Measurements from ENCODE around the gene AKAP13.
A peak's percentile ranks its signal among the peaks of the same experiment; 100 is the strongest.

AKAP13 gene

GRCh38 chr15:85748176-85748575 is 367.8 kb downstream of the AKAP13 start:
- no peak for DNase-seq

DNA sequence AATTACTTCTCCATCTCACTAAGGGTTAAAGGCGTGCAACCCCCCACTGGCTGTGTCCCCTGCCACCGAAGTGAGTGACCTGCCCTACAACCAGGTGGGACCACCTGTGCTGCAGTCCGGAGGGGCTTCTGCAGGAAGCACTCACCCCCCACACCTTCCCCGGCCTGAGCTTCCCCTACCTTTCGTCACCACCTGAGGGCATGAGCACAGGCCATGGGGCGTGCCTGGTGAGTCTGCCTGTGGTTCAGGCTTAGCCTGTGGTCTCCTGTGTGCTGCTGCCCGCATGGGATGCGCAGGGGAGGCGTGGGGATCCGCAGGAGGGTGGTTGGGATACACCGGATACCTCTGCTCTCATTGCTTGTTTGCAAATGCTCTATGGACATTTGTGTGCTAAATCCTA is 368.3 kb downstream of the AKAP13 start:
- DNase-seq = no peak

GRCh38 chr15:85749261-85750151 is 369.1 kb downstream of the AKAP13 start:
- DNase-seq = peak; percentile 6

DNA sequence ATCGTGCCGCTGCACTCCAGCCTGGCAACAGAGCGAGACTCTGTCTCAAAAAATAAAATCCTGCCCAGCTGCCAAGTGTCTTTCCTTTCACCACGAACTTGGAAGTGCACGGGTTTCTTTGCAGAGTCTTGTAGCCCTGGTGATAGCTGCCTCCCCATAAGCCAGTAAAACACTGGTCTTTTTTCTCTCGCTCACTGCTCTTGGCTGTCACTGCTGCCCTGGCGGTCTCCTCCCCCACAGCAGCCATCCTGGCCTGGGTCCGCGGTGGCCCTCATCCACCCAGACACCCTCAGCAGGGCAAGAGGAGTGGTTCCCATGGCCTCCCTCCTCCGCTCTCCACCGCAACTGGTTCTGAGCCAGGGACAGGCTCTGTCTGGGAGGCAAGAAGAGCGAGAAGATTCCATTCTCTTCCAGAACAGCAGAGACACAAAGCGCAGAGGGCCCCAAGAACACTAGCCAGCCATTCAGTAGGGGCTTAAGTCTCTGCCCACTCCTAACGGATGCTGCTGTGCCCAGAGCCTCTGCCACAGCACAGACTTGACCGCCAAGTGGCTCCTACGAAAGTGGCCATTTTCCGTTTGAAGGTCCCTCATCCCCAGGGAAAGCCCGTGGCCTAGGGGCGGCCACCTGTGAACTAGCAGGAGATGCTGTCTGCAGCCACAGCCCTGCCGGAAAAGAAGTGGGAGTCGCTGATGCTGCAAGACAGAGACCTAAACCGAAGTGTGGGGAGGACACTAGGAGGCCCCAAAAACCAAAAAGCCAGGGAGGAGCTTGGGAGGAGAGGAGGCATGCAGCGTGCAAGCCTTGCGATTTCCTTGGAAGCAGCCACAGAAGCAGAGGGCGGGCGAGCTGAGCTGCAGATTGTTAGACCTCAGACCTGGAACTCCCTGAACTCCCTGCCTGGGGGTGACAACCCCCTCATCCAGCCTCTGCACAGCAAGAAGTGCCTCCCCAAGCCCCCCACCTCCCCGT is 370.2 kb downstream of the AKAP13 start:
- no peak for DNase-seq

- DNase-seq = no peak
Measured at GRCh38 chr15:85751291-85752123, 371.1 kb downstream of the AKAP13 start.

DNA sequence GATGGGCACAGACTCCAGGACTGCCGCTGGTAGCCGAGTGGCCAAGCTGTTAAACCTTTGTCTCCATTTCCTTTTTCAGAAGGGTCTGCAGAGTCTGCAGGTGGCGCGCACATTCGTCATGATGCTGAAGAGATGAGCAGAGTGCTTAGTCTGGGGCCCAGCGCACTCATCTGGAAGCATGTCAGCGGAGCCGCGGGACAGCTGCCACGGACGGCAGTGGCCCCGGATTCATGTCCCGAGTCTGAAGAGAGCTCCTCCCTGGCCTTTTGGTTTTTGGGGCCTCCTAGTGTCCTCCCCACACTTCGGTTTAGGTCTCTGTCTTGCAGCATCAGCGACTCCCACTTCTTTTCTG is 371.7 kb downstream of the AKAP13 start:
- no peak for DNase-seq

- no peak for DNase-seq
Measured at GRCh38 chr15:85752491-85752961, 372.1 kb downstream of the AKAP13 start.

DNA sequence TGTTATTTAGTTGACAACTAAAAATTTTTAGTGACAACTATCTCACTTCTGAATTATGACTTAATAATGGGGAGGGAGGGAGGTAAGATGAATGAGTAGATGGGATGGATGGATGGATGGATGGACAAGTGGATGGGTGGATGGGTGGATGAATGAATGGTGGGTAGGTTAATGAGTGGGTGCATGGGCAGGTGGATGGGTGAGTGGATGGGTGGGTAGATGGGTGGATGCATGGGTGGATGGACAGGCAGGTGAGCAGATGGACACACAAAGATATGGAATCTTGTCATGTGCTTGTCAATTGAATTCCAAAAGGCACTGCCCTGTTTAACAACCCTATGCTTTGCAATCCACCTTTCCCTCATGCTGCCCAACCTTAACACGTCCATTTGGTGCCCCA is 372.9 kb downstream of the AKAP13 start:
- DNase-seq = no peak

- DNase-seq = no peak
Measured at GRCh38 chr15:85753791-85754452, 373.5 kb downstream of the AKAP13 start.

- peak; percentile 15 for DNase-seq
Measured at GRCh38 chr15:85754989-85755388, 374.6 kb downstream of the AKAP13 start.

DNA sequence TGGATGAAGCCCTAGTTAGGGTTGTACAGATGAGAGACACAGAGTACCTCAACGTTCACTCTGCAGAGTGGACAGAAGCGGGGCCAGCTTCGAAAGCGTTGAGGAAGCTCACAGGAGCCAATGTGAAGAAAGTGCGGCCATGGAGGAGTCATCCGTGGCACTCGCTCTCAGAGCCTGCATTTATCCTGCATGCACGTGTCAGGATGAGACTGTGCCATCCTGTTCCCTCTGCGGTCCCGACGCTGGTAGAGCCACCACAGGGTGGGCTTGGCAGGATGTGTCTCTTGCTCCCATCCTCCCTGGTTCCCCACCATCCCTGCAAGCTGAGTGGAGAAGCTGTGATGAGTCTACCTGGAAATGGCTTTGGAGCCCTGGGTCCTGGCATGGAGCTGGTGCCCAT is 375.1 kb downstream of the AKAP13 start:
- no peak for DNase-seq

DNA sequence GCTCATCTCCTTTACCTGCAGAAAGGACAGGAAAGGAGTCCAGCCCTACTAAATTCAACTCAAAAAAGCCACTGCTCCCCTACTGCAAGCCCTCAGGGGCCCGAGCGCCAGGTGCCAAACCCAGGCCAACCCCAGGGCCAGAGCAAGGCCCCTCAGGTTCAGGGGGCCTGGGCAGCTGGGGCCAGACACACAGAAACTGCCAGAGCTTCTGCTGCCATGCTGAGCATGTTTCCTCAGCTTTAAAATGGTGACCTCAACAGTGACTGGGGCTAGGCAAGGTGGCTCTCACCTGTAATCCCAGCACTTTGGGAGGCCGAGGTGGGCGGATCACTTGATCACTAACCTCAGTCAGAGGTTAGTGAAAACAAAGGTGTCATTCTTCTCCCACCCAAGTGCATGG is 375.5 kb downstream of the AKAP13 start:
- no peak for DNase-seq

GRCh38 chr15:85756411-85757072 is 376.1 kb downstream of the AKAP13 start:
- no peak for DNase-seq

DNA sequence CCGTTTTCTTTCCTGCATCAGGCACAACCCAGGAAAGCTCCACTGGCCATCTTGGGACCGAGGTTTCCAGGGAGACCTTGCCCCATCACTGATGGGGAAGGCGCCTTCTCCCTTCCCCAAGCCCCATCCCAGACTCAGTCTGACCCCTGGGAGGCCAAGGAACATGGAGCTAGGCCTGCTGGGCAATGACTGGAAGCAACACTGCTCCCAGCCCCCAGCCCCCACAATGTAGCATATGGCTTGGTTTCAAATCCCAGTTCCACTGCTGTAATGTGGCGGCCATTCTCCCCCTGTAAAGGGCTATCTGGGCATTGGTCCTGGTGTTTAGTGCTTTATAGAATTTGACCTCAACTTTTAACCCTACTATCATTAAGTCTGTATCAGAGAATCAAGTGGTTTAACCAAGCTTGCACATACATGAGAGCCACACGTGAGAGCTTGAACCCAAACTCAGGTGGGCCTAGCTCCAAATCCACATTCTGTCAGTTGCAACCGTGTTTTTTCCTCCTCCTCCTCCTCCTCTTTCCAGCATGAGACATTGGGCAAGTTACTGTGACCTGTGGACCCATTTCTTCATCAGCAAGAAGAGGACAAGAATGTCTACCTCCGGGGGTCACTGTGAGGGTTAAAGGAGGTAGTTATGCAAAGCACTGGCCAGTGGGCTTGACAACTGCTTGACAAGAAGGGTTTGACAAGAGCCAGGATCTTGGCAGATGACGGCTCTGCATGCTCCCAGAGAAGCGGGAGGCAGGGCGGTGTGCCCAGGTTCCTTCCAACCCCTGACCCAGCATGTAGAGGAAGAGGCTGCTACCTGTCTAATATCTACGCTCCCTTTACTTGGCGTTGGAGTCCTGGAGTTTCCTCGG is 376.9 kb downstream of the AKAP13 start:
- DNase-seq = no peak

DNA sequence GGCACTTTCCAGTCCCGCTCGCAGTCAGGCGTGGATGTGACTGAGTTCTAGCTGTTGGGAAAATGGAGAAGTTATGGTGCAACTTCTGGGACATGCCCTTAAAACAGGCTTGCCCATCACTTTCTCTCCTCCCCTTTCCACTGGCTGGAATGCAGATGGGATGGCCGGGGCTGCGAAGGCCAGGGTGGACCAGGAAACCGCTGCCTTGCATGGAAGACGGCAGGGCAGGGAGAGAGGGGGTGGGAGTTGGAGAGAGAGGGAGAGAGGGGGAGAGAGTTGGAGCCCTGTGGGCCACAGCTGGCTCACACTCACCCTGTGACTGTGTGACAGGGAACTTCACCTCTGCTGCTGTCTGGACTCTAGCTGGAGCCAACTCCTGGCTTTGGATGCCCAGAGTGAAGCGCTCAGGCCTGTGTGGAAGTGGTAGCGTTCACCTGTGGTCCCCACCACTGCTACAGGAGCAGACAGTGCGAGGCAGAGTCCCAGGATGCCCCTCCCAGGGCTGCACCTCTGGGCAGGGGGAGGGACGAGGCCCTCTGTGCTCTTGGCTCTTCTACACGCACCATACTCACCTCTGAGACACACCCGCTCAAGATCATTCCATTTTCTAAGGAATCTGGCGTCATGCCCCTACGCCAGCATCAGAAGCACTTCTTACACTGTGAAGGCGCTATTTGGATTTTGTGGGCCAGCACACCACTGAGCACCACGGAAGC is 377.7 kb downstream of the AKAP13 start:
- DNase-seq = no peak

GRCh38 chr15:85758655-85758978 is 378.2 kb downstream of the AKAP13 start:
- no peak for DNase-seq

GRCh38 chr15:85759376-85759775 is 379.0 kb downstream of the AKAP13 start:
- no peak for DNase-seq

DNA sequence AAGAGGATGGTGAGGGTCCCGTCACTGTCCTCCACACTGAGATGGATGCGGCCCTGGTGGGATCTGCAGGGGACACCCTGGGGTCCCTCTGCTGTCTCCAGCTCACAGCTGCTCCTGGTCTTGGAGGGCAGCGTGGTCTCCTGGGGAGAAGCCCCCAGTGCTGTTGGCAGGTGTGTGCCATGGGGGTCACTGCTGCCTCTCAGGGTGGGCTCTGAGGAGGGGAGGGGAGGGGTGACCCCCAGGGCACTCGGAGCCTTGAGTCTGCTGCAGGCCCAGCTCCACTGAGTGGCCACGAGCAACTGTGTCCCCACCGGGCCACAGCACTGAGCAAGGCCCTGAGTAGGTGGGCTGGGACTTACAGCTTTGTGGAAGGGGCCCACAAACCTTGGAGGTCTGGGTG is 379.6 kb downstream of the AKAP13 start:
- DNase-seq = no peak

DNA sequence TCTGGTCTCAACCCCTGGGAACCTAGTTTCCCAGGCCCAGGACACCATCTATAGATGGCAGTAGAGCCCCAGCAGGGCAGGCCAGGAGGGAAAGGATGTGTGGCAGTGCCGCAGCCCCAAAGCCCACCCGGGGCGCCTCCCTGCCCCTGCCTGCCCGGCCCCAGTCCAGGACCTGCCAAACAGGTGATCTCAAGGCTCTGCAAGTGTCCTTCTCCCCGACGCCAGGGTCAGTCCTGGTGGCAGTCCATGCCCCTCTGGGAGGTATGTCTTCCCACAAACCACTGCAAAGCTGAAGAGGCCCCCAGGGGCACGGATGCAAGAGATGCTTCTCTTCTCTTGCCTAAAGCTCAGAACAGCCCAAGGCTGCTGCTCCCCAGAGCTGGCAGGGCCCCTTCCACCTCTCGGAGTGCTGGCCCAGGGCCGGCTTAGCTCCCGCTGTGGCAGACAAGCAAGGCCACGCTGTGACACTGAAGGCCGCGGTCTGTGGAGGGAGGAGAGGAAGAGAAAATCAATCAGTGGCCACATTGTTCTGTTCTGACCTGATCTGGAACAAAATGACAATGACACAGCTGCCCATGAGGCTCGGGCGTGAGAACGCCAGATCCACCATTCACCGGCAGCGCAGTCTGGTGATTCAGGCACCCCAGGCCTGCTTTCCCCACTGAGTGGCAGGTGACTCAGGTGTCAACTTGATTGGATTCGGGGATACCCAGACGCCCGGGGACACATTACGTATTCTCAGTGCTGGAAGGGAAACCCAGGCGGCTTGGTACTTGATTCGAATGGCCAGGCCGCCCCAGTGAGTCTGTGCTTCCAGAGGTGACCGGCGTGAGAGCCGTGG is 380.3 kb downstream of the AKAP13 start:
- no peak for DNase-seq
